BLaER1 treated with 17β-estradiol and CSF1 and Interleukin-3, amounts not matched to agents 10 nM and 100 nM (cell line): ENCODE results near the gene FUT2.

ENCODE experiments used
- H3K27ac ChIP-seq, 11 experiments: shearing (Covaris generic); formaldehyde crosslinking; 2 replicates each; pipeline ENCODE4 v1.8.1; 2022
- H3K27me3 ChIP-seq, 11 experiments: shearing (Covaris generic); formaldehyde crosslinking; 2 replicates each; pipeline ENCODE4 v1.8.1; 2022
- H3K36me3 ChIP-seq, 11 experiments: shearing (Covaris generic); formaldehyde crosslinking; 2 replicates each; pipeline ENCODE4 v1.8.1; 2022
- H3K4me1 ChIP-seq, 10 experiments: shearing (Covaris generic); formaldehyde crosslinking; 2 replicates each; pipeline ENCODE4 v1.8.1; 2022
- H3K4me2 ChIP-seq, 11 experiments: shearing (Covaris generic); formaldehyde crosslinking; 2 replicates each; pipeline ENCODE4 v1.8.1; 2022
- H3K4me3 ChIP-seq, 10 experiments: shearing (Covaris generic); formaldehyde crosslinking; 2 replicates each; pipeline ENCODE4 v1.8.1; 2022
- H3K9ac ChIP-seq, 11 experiments: shearing (Covaris generic); formaldehyde crosslinking; 2 replicates each; pipeline ENCODE4 v1.8.1; 2022
- H3K9me3 ChIP-seq, 11 experiments: shearing (Covaris generic); formaldehyde crosslinking; replicated peaks in 1 of 11; 2 replicates each; pipeline ENCODE4 v1.8.1; 2022
- H4K20me1 ChIP-seq, 11 experiments: shearing (Covaris generic); formaldehyde crosslinking; 2 replicates each; pipeline ENCODE4 v1.8.1; 2022
- Cebpa-rat ChIP-seq, 11 experiments: shearing (Covaris generic); IDR thresholded peaks; 2 replicates each; pipeline ENCODE4 v1.8.1; 2022

The FUT2 gene

GRCh38 chr19:48722196-48722708 lies 26.5 kb downstream of the FUT2 start:
- Histone ChIP-seq H4K20me1 (no peaks in the 10 kb centered on the region), H3K4me3 (no peak overlapping the region), H3K4me2 (no peak overlapping the region), H3K4me1 (peaks cover 33 to 61% (median 55%) of the 10 kb centered on the region in 10 experiments), H3K27me3 (no peaks in the 10 kb centered on the region), H3K36me3 (peaks cover 0 to 51% (median 39%) of the 10 kb centered on the region in 11 experiments; a peak in 19 of 22 replicates), H3K9me3 (peaks cover 14 to 23% (median 16%) of the 10 kb centered on the region in 11 experiments; a peak in 21 of 22 replicates), H3K9ac (no peak overlapping the region), H3K27ac (no peak overlapping the region)
- TF ChIP-seq Cebpa-rat (IDR thresholded peaks at IDR 0.05), result no peak

- TF ChIP-seq Cebpa-rat (IDR thresholded peaks at IDR 0.05), result no peak
- Histone ChIP-seq H3K4me1 (peaks cover 30 to 48% (median 44%) of the 10 kb centered on the region in 10 experiments), H3K9ac (peak overlapping the region; percentile 60 to 76 (median 71); a peak in 21 of 22 replicates), H3K36me3 (peaks cover 0 to 80% (median 68%) of the 10 kb centered on the region in 11 experiments; a peak in 20 of 22 replicates), H3K27me3 (no peaks in the 10 kb centered on the region), H3K4me3 (peak overlapping the region in 6 of 10 experiments; percentile 2 to 44 (median 30); a peak in 4 of 20 replicates), H3K4me2 (peak overlapping the region; percentile 49 to 86 (median 66)), H4K20me1 (no peaks in the 10 kb centered on the region), H3K27ac (peak overlapping the region; percentile 80 to 93 (median 87)), H3K9me3 (peaks cover 31 to 46% (median 41%) of the 10 kb centered on the region in 11 experiments)
These were observed 29.3 kb downstream of the FUT2 start for GRCh38 chr19:48724796-48725753.

- H3K27ac ChIP-seq, result peak overlapping the region; percentile 80 to 93 (median 87); a peak in 21 of 22 replicates
- H4K20me1 ChIP-seq, result no peaks in the 10 kb centered on the region
- peak overlapping the region in 2 of 11 experiments; percentile 71 to 72; a peak in 2 of 22 replicates for H3K9ac ChIP-seq
- peaks cover 4 to 91% (median 82%) of the 10 kb centered on the region in 11 experiments; a peak in 21 of 22 replicates for H3K36me3 ChIP-seq
- H3K9me3 ChIP-seq, result peaks cover 31 to 61% (median 55%) of the 10 kb centered on the region in 11 experiments
- TF ChIP-seq Cebpa-rat (IDR thresholded peaks at IDR 0.05), result no peak
- H3K4me1 ChIP-seq, result peaks cover 26 to 38% (median 35%) of the 10 kb centered on the region in 10 experiments
- H3K4me2 ChIP-seq, result peak overlapping the region; percentile 49 to 86 (median 66); a peak in 19 of 22 replicates
- peak overlapping the region in 5 of 10 experiments; percentile 13 to 50 (median 35); a peak in 8 of 20 replicates for H3K4me3 ChIP-seq
- H3K27me3 ChIP-seq, result no peaks in the 10 kb centered on the region
These were observed 30.8 kb downstream of the FUT2 start for GRCh38 chr19:48726556-48726955.

- H3K9me3 ChIP-seq, result peaks cover 31 to 64% (median 57%) of the 10 kb centered on the region in 11 experiments
- peaks cover 5 to 91% (median 86%) of the 10 kb centered on the region in 11 experiments; a peak in 21 of 22 replicates for H3K36me3 ChIP-seq
These were observed 33.3 kb downstream of the FUT2 start for GRCh38 chr19:48728911-48729664.

GRCh38 chr19:48731452-48731851 lies 35.7 kb downstream of the FUT2 start:
- no peaks in the 10 kb centered on the region for H3K27me3 ChIP-seq
- H3K4me3 ChIP-seq, result no peak overlapping the region
- peaks cover 17 to 54% (median 50%) of the 10 kb centered on the region in 11 experiments for H3K9me3 ChIP-seq
- H4K20me1 ChIP-seq, result peaks cover 0 to 3% (median under 1%) of the 10 kb centered on the region in 11 experiments; a peak in 7 of 22 replicates
- peaks cover 6 to 10% (median 8%) of the 10 kb centered on the region in 10 experiments for H3K4me1 ChIP-seq
- no peak overlapping the region for H3K27ac ChIP-seq
- no peak overlapping the region for H3K4me2 ChIP-seq
- H3K36me3 ChIP-seq, result peaks cover 5 to 98% (median 89%) of the 10 kb centered on the region in 11 experiments
- no peak overlapping the region for H3K9ac ChIP-seq
- TF ChIP-seq Cebpa-rat (IDR thresholded peaks at IDR 0.05), result no peak

More at GRCh38 chr19:48728911-48729664, 33.3 kb downstream of the FUT2 start:
- Histone ChIP-seq H3K9ac (no peak overlapping the region), H4K20me1 (no peaks in the 10 kb centered on the region), H3K27ac (no peak overlapping the region), H3K4me2 (no peak overlapping the region), H3K27me3 (no peaks in the 10 kb centered on the region), H3K4me3 (no peak overlapping the region; a peak in 1 of 20 replicates), H3K4me1 (peaks cover 26 to 34% (median 30%) of the 10 kb centered on the region in 10 experiments)
- no peak for TF ChIP-seq Cebpa-rat (IDR thresholded peaks at IDR 0.05)

- peaks cover 0 to 23% (median 18%) of the 10 kb centered on the region in 11 experiments; a peak in 19 of 22 replicates for H3K9me3 ChIP-seq
- no peak overlapping the region for H3K27ac ChIP-seq
- H4K20me1 ChIP-seq, result peaks cover 0 to 22% (median 6%) of the 10 kb centered on the region in 11 experiments; a peak in 8 of 22 replicates
- no peak overlapping the region for H3K4me3 ChIP-seq
- H3K36me3 ChIP-seq, result peaks cover 5 to 85% (median 58%) of the 10 kb centered on the region in 11 experiments
- H3K9ac ChIP-seq, result no peak overlapping the region
- H3K4me2 ChIP-seq, result no peak overlapping the region
- no peaks in the 10 kb centered on the region for H3K27me3 ChIP-seq
- peaks cover 8 to 20% (median 13%) of the 10 kb centered on the region in 10 experiments; a peak in 18 of 20 replicates for H3K4me1 ChIP-seq
- TF ChIP-seq Cebpa-rat (IDR thresholded peaks at IDR 0.05), result no peak
These were observed 38.9 kb downstream of the FUT2 start for GRCh38 chr19:48734625-48735024.

DNA sequence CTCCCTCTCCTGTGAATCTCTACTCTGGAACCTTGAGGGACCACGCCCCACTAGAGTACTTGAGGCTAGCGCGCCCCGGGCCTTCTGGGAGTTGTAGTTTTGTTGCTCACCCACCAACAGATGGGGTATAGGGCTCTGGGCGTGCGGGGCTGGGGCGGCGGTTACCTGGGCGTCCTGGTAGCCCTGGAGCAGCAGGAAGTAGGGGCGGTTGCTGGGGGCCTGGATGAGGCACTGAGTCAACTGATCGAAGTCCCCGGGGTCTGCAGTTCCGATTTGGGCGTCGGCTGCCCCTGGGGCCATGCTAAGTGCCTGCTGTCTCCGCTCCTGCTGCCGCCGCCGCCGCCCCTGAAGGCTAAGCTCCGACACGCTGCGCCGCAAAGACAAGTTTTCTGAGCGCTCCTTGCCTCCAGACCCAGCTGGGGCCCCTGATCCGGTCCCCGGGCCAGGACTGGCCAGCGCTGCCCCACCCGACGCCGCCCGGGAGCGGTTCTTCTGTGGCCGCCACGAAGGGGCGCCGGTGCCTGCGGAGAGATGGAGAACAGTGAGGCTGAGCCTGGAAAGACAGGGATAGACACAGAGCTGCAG lies 39.4 kb downstream of the FUT2 start:
- peaks cover 5 to 80% (median 53%) of the 10 kb centered on the region in 11 experiments for H3K36me3 ChIP-seq
- H3K9me3 ChIP-seq, result peaks cover 0 to 18% (median 14%) of the 10 kb centered on the region in 11 experiments; a peak in 19 of 22 replicates
- H3K27me3 ChIP-seq, result no peaks in the 10 kb centered on the region
- no peak for TF ChIP-seq Cebpa-rat (IDR thresholded peaks at IDR 0.05)
- H3K27ac ChIP-seq, result no peak overlapping the region
- H3K4me2 ChIP-seq, result no peak overlapping the region
- peaks cover 12 to 25% (median 18%) of the 10 kb centered on the region in 10 experiments for H3K4me1 ChIP-seq
- H4K20me1 ChIP-seq, result peaks cover 0 to 22% (median 6%) of the 10 kb centered on the region in 11 experiments; a peak in 8 of 22 replicates
- no peak overlapping the region for H3K4me3 ChIP-seq
- H3K9ac ChIP-seq, result no peak overlapping the region
